Stomach smooth muscle (tissue), 2 donors: ENCODE measurements around the gene AKTIP.

ENCODE experiments used
- H3K27ac ChIP-seq: one replicate; pipeline ENCODE4 v1.7.0; 2013; ENCODE audit warnings: mild to moderate bottlenecking, low read length, inconsistent platforms
- H3K27me3 ChIP-seq, 2 donors: one replicate each; pipeline ENCODE4 v1.7.0; 2013; ENCODE audit warnings: low read length in 2 of 2; ENCODE audit not compliant: insufficient read depth in 2 of 2, control insufficient read depth in 1 of 2
- H3K36me3 ChIP-seq, 2 donors: one replicate each; pipeline ENCODE4 v1.7.0; 2013; ENCODE audit warnings: low read length in 2 of 2; ENCODE audit not compliant: control insufficient read depth in 2 of 2, insufficient read depth in 2 of 2
- H3K4me1 ChIP-seq: one replicate; pipeline ENCODE4 v1.7.0; 2013; ENCODE audit warnings: low read length; ENCODE audit not compliant: control insufficient read depth, insufficient read depth
- H3K4me3 ChIP-seq, 2 donors: one replicate each; pipeline ENCODE4 v1.7.0; 2013; ENCODE audit warnings: low read length in 2 of 2
- H3K9ac ChIP-seq, 2 donors: one replicate each; pipeline ENCODE4 v1.7.0; 2013; ENCODE audit warnings: low read length in 2 of 2, mild to moderate bottlenecking in 1 of 2
- H3K9me3 ChIP-seq, 2 donors: one replicate each; pipeline ENCODE4 v1.7.0; 2013; ENCODE audit warnings: low read length in 2 of 2; ENCODE audit not compliant: control insufficient read depth in 2 of 2
- donor health status: healthy.
- donor health status: Pancreatic carcinoma.

Gene AKTIP

DNA sequence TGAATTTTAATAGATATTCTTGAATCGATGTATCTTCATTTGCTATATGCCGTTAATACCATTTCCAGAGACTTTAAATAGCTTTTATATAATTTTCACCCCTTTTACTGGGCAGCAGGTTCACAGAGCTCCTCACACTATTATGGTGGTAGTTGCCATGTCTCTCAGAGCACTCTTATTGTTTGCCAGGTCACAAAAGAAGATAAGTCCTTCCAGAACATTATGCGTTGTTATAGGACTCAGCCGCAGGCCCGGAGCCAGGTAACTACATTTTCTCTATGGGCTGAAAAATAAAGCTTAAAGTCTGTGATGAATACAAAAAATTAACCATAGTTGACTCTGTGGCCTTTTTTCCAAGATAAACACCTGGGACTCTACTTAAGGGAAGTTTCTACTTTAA lies 24.0 kb downstream of the AKTIP start:
- H3K27ac ChIP-seq: no peak overlapping the region
- no peaks in the 10 kb centered on the region for H3K4me1 ChIP-seq
- peaks cover 24 to 39% of the 10 kb centered on the region in 2 donors for H3K36me3 ChIP-seq
- H3K27me3 ChIP-seq: no peaks in the 10 kb centered on the region
- no peaks in the 10 kb centered on the region for H3K9me3 ChIP-seq
- no peak overlapping the region for H3K4me3 ChIP-seq
- no peak overlapping the region for H3K9ac ChIP-seq

DNA sequence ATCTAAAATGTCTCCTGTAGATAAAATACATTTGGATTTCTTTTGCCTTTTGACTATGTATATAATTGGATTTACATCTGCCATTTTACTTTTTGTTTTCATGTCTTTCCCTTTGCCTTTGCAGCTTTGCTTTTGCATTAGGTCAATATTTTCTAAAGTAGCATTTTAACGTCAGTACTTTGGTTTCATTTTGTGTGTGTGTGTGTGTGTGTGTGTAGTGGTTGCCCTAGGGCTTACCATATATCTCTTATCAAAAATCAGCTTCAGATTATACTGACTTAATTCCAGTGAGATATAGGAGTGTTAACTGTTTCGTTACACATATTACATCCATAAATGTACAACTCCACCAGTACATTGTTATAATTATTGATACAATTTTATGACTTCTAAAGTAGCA lies 26.1 kb downstream of the AKTIP start:
- H3K36me3 ChIP-seq: peaks cover 15 to 30% of the 10 kb centered on the region in 2 donors
- no peak overlapping the region for H3K27ac ChIP-seq
- no peaks in the 10 kb centered on the region for H3K4me1 ChIP-seq
- no peak overlapping the region for H3K4me3 ChIP-seq
- no peaks in the 10 kb centered on the region for H3K9me3 ChIP-seq
- no peaks in the 10 kb centered on the region for H3K27me3 ChIP-seq
- no peak overlapping the region for H3K9ac ChIP-seq

- no peaks in the 10 kb centered on the region for H3K9me3 ChIP-seq
- no peak overlapping the region for H3K4me3 ChIP-seq
- H3K4me1 ChIP-seq: no peaks in the 10 kb centered on the region
- no peaks in the 10 kb centered on the region for H3K27me3 ChIP-seq
- H3K27ac ChIP-seq: no peak overlapping the region
- peaks cover 16 to 17% of the 10 kb centered on the region in 2 donors for H3K36me3 ChIP-seq
- no peak overlapping the region for H3K9ac ChIP-seq
Observed at GRCh38 chr16:53465606-53466280, 37.3 kb downstream of the AKTIP start.

DNA sequence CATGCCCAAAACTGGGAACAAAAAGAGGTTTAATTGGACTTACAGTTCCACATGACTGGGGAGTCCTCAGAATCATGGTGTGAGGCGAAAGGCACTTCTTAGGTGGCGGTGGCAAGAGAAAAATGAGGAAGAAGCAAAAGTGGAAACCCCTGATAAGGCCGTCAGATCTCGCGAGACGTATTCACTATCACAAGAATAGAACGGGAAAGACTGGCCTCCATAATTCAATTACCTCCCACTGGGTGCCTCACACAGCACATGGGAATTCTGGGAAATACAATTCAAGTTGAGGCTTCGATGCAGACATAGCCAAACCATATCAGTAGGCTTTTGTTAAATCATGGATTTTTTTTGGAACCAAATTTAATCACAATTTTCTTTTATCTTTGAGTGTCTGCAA lies 44.4 kb downstream of the AKTIP start:
- Histone ChIP-seq H3K4me1 (no peaks in the 10 kb centered on the region), H3K9me3 (no peaks in the 10 kb centered on the region), H3K4me3 (no peak overlapping the region), H3K36me3 (peaks cover 20 to 29% of the 10 kb centered on the region in 2 donors), H3K27ac (no peak overlapping the region), H3K9ac (no peak overlapping the region), H3K27me3 (no peaks in the 10 kb centered on the region)

DNA sequence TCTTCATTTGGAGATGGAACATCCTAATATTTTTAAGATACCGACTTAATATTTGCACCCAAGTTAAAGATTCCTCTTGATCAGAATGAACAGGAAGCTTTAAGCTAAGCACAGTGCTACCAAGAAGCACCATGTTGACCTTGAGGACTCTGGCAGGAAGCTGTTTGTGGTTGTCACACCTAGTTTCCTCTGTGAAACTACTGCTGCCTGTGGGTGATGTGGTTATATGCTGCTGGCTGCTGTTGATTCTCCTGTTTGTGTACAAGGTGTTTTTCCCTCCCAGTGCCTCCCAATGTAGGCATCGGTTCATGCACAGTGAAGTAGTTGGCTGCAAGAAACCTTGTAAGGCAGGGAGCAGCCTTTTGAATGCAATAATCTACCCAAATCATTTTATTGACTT lies 45.3 kb downstream of the AKTIP start:
- Histone ChIP-seq H3K27me3 (no peaks in the 10 kb centered on the region), H3K9me3 (no peaks in the 10 kb centered on the region), H3K27ac (no peak overlapping the region), H3K4me3 (no peak overlapping the region), H3K36me3 (peaks cover 24 to 29% of the 10 kb centered on the region in 2 donors), H3K9ac (no peak overlapping the region), H3K4me1 (no peaks in the 10 kb centered on the region)

DNA sequence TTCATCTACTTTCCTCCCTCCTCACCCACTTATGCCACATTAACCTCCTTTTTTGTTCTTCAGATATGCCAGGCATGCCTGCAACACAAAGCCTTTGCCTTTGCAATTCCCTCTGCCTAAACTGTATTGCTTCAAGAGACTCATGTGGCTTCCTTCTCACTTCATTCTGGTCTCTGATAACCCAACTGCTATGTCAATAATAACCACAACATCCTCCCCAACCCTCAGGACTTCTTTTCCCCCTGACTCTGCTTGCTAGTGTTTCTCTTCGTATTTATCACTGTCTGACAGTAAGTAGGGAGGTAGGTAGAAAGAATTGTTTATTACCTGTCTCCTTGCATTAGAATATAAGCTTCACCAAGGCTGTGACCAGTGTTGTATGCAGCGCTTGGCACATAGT lies 46.4 kb downstream of the AKTIP start:
- H3K27ac ChIP-seq: no peak overlapping the region
- no peaks in the 10 kb centered on the region for H3K4me1 ChIP-seq
- H3K27me3 ChIP-seq: no peaks in the 10 kb centered on the region
- H3K9me3 ChIP-seq: no peaks in the 10 kb centered on the region
- H3K9ac ChIP-seq: no peak overlapping the region
- no peak overlapping the region for H3K4me3 ChIP-seq
- H3K36me3 ChIP-seq: peaks cover 27 to 29% of the 10 kb centered on the region in 2 donors

DNA sequence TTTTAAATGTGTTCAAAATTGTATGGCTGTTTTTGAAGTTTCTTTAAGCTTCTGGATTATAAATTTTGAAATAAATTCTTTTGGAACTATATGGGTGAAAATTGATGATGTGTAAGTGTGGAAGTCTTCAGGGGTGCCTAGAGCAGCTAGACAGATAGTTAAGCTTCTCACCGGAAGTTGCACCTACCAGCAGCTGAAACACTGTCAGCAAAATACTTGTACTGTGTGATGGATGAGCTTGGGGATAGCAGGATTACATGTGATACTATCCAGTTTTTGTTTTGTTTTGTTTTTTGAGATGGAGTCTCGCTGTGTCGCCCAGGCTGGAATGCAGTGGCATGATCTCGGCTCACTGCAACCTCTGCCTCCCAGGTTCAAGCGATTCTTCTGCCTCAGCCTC lies 49.1 kb downstream of the AKTIP start:
- Histone ChIP-seq H3K27me3 (no peaks in the 10 kb centered on the region), H3K36me3 (peaks cover 20 to 24% of the 10 kb centered on the region in 2 donors), H3K4me3 (no peak overlapping the region), H3K4me1 (no peaks in the 10 kb centered on the region), H3K27ac (no peak overlapping the region), H3K9me3 (no peaks in the 10 kb centered on the region), H3K9ac (no peak overlapping the region)

DNA sequence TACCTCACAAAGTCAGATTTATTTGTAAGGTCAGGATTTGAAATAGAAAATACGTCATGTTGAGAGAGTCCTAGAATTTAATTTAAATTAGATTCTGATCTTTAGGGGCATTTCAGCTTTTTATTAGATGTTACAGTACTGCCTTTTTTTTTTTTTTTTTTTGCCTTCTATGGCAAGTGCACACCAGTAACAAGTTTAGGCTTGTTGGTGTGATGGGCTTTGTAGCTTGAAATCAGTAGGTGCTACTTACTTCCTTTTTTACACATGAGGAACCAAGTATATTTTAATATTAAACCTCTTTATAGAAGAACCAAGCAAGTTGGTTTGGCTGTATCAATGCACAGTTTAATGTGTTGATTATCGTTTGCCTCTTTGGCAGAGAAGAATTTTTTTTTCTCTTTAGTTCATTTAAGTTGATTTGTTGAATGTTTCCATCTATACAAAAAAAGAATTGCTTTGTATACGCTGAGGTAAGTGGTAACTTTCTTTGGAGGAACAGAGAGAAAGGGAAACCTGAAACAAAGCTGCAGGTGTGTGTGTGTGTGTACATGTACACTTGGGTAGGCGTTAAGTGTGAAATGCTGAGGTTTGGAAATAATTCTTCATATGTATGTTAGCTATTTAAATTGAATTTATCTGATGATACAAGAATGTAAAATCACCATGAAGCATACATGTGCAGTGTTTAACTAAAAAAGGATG lies 53.0 kb downstream of the AKTIP start:
- Histone ChIP-seq H3K27ac (no peak overlapping the region), H3K36me3 (peaks cover 10 to 14% of the 10 kb centered on the region in 2 donors), H3K27me3 (no peaks in the 10 kb centered on the region)

GRCh38 chr16:53446090-53446489 lies 56.9 kb downstream of the AKTIP start:
- Histone ChIP-seq H3K9ac (no peak overlapping the region), H3K36me3 (peaks cover 8 to 10% of the 10 kb centered on the region in 2 donors), H3K27ac (no peak overlapping the region), H3K27me3 (no peaks in the 10 kb centered on the region), H3K4me3 (no peak overlapping the region), H3K4me1 (no peaks in the 10 kb centered on the region), H3K9me3 (no peaks in the 10 kb centered on the region)

More for the DNA sequence above, 53.0 kb downstream of the AKTIP start:
- Histone ChIP-seq H3K4me3 (no peak overlapping the region), H3K9ac (no peak overlapping the region), H3K9me3 (no peaks in the 10 kb centered on the region), H3K4me1 (no peaks in the 10 kb centered on the region)

- H3K27me3 ChIP-seq: no peaks in the 10 kb centered on the region
Observed at GRCh38 chr16:53445534-53445933, 57.5 kb downstream of the AKTIP start.

More at GRCh38 chr16:53445534-53445933, 57.5 kb downstream of the AKTIP start:
- Histone ChIP-seq H3K36me3 (peaks cover 8 to 10% of the 10 kb centered on the region in 2 donors), H3K4me3 (no peak overlapping the region), H3K9ac (no peak overlapping the region), H3K27ac (no peak overlapping the region), H3K9me3 (no peaks in the 10 kb centered on the region), H3K4me1 (no peaks in the 10 kb centered on the region)
